AG10803 (cell line): ENCODE data around the gene GNPNAT1.

Experiments used
- DNase-seq: peaks from one replicate; pipeline ENCODE4 v3.0.0; 2010; ENCODE audit warnings: low read depth
- H3K4me3 ChIP-seq: 2 replicates; pipeline ENCODE4 v1.5.1; 2011; ENCODE audit warnings: mild to moderate bottlenecking, low read length, control low read depth
- TF ChIP-seq, protein P1 (sequence below): conservative IDR thresholded peaks from 2 replicates; pipeline ENCODE4 v1.5.1; 2011; ENCODE audit warnings: mild to moderate bottlenecking, low read length, control low read depth, inconsistent platforms

Gene GNPNAT1

DNA sequence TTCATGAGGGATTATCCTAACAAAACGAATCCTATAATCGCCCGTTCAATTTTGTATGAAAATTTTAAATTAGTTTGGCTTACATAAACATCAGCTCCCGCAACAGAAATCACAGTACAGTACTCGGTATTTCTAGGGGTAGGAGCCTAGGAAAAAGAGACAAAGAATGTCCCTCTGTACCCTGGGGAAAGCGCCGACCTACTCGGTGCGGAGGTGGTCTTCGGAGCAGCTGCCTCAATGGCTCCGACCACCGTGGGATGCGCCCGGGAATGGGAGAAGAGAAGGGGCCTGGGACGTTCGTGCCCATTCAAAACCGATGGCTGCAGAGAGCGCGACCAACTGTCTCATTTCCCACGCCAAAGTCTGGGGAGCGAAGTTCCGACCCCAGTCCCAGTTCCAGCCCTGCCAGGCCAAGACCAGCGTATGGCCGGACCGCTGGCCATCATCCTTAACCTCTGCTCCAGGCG lies 618 bp downstream of the GNPNAT1 start:
- TF ChIP-seq, protein P1, sequence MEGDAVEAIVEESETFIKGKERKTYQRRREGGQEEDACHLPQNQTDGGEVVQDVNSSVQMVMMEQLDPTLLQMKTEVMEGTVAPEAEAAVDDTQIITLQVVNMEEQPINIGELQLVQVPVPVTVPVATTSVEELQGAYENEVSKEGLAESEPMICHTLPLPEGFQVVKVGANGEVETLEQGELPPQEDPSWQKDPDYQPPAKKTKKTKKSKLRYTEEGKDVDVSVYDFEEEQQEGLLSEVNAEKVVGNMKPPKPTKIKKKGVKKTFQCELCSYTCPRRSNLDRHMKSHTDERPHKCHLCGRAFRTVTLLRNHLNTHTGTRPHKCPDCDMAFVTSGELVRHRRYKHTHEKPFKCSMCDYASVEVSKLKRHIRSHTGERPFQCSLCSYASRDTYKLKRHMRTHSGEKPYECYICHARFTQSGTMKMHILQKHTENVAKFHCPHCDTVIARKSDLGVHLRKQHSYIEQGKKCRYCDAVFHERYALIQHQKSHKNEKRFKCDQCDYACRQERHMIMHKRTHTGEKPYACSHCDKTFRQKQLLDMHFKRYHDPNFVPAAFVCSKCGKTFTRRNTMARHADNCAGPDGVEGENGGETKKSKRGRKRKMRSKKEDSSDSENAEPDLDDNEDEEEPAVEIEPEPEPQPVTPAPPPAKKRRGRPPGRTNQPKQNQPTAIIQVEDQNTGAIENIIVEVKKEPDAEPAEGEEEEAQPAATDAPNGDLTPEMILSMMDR, result no peak
- peak overlapping the region; percentile 87 for H3K4me3 ChIP-seq
- DNase-seq, result no peak

DNA sequence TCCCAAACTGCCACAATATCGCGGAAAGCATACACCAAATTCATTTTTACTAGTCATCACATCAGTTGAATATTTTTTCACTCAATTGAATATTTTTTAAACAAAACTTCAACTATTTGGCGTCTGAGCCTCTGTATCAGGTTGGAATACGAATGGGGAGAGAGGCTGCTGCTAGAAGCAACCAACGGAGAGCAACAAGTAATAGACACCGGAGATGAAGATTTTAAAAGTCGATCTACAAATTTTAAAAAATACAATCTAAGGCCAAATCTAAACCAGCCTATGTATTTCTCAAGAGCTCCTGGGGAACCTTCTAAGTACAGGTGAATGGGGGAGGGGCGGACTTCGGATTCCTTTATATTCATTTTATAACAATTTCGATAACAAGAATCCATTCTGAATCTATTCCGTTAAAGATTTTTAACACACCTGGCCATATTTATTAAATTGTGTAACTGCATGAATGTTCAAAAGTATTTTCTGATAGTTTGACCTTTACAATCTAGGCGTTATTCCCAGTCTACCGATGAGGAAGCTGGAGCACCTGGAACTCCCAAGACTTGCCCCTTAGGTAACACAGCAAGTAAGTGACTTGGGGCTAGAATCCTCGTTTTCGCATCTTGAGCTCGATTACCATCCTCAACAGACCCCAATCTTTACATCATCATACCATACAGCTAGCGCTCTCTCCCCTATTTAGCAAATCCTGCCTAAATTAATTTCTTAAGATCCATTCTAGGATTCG lies 1.2 kb downstream of the GNPNAT1 start:
- peak overlapping the region; percentile 87 for H3K4me3 ChIP-seq
- no peak for DNase-seq
- TF ChIP-seq, protein P1, result no peak

DNA sequence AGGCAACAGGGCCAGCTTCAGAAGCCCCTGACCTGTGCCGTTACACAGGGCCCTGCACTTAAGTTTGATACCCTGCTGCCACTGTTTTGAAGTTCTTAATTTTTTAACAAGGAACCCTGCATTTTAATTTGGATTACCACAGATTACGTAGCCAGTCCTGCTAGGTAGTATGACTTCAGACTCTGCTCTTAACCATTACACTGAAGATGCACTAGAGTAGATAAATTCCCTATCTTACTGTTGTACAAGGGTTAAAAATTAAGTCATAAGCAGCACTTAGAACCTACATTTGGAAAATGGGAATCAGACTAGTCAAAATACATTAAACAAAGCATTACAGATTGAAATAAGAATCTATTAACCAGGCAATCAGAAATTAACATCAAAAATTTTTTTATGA lies 2.3 kb downstream of the GNPNAT1 start:
- TF ChIP-seq, protein P1, result no peak
- H3K4me3 ChIP-seq, result no peak overlapping the region; the same call in 1 of the 2 replicates
- DNase-seq, result no peak

DNA sequence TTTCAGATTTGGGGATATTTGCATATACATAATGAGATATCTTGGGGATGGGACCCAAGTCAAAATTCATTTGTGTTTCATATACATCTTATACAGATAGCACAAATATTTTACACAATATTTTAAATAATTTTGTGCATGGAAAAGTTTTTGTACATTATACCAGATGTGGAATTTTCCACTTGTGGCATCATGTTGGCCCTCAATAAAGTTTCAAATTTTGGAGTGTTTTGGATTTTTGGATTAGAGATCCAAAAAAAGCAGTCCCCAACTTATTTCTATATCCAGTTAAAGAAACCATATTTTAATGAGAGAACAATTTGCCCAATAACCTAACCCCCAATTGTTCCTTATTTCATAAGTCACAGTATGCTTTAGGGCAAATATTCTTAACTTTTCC lies 4.5 kb downstream of the GNPNAT1 start:
- no peak overlapping the region for H3K4me3 ChIP-seq
- DNase-seq, result no peak
- TF ChIP-seq, protein P1, result no peak

DNA sequence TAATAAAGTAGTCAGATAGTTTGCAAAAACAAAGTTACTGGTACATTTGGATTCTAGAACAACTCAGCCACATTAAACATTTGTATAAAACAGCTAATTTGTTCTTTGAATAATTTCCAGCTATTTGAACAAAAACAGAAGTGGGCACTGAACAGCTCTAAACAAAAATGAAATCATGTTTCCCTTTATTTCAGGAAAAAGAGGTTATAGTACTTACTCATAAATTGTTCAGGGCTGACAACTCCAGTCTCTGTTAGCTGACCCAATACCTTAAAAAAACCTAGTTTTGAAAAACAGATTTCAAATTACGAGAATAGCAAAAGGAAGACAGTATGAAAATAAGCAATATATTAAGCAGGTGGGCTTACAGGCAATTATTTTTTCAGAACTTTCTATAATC lies 8.2 kb downstream of the GNPNAT1 start:
- no peak overlapping the region for H3K4me3 ChIP-seq
- TF ChIP-seq, protein P1, result no peak
- DNase-seq, result no peak

DNA sequence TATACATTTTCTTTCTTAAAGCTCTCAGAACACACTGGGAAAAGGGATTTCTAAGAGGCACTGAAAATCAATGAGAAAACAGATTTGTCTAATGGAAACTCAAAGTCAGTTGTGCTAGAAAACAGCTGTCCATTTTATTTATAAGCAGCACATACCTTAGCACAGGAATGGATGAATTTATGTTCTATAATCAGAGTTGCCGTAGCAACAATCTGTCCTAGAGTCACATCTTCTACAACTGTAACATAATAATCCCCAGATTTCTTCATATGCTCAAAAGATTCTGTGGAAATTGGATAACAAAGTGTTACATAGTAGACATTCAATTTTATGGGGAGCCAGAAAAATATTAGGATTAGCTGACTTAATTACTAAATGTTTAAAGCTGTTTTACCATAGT lies 9.8 kb downstream of the GNPNAT1 start:
- TF ChIP-seq, protein P1, result no peak
- H3K4me3 ChIP-seq, result no peak overlapping the region
- no peak for DNase-seq

DNA sequence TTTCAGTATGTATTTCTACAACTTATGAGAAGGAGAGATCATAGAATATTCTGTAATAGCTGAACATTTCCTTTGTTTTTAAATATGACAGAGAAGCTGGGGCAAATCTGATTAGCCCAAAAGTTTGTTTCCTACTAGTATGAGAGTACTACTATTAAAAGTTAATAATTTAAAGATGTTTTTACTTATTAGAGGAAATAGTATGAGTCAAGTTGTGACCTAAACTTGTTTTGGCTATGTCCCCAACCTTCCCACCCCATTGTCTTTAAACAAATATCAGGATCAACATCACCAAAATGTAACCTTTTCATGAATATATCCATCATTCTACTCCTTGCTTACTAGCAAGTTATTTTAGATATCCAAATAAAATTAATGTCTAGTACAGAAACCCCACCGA lies 10.5 kb downstream of the GNPNAT1 start:
- no peak for DNase-seq
- no peak overlapping the region for H3K4me3 ChIP-seq
- TF ChIP-seq, protein P1, result no peak
